ENCODE results near the gene LATS2. TPM values are rescaled to one million over a fixed set of nuclear protein-coding genes. Genes with fewer than 3 reads are reported as not detected.

The LATS2 gene
- total RNA-seq, 4 donors from 2014 or later: 33.0 to 69.6 (median 37.5) TPM

DNA sequence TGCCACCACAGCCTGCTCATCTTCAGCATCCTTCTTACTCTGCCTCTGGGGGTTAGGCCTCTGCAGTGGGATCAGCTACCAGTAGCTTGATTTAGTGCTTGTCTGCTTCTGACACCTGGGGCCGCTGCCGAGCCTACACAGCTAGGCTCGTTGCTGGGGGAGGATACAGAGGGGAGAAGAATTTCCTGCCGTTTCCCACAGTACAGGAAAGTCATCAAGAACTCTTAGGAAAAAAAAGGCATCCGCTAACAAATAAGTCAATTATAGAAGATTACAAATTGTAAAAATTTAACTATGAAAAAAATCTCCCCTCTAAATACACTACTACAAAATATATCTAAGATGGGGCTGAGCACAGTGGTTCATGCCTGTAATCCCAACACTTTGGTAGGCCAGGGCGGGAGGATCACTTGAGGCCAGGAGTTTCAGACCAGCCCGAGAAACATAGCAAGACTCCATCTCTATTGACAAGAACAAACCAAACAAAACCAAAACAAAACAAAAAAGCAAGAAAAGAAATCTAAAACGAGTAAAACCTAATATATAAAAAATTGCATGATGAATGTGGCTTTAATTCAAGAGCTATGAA lies 26.7 kb downstream of the LATS2 start:
- H3K9me3 ChIP-seq: no peaks in the 10 kb centered on the region
- TF ChIP-seq POLR2A (IDR thresholded peaks at IDR 0.05): no peak
- TF ChIP-seq, protein P1, sequence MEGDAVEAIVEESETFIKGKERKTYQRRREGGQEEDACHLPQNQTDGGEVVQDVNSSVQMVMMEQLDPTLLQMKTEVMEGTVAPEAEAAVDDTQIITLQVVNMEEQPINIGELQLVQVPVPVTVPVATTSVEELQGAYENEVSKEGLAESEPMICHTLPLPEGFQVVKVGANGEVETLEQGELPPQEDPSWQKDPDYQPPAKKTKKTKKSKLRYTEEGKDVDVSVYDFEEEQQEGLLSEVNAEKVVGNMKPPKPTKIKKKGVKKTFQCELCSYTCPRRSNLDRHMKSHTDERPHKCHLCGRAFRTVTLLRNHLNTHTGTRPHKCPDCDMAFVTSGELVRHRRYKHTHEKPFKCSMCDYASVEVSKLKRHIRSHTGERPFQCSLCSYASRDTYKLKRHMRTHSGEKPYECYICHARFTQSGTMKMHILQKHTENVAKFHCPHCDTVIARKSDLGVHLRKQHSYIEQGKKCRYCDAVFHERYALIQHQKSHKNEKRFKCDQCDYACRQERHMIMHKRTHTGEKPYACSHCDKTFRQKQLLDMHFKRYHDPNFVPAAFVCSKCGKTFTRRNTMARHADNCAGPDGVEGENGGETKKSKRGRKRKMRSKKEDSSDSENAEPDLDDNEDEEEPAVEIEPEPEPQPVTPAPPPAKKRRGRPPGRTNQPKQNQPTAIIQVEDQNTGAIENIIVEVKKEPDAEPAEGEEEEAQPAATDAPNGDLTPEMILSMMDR (IDR thresholded peaks at IDR 0.05): no peak
- no peaks in the 10 kb centered on the region for H3K27me3 ChIP-seq
- 55 to 66% methylated on average over 8 of the region's 8 CpGs for WGBS, 2 donors
- no peak for DNase-seq
- no peaks in the 10 kb centered on the region for H3K36me3 ChIP-seq
- peak overlapping the region; percentile 80 to 91 (median 88) for H3K27ac ChIP-seq
- no peak overlapping the region for H3K4me3 ChIP-seq (replicated peaks in 1 of 3)
- intact Hi-C loops (cut with DNase I): no loop called here
- H3K4me1 ChIP-seq: peaks cover 66 to 75% of the 10 kb centered on the region in 2 donors

DNA sequence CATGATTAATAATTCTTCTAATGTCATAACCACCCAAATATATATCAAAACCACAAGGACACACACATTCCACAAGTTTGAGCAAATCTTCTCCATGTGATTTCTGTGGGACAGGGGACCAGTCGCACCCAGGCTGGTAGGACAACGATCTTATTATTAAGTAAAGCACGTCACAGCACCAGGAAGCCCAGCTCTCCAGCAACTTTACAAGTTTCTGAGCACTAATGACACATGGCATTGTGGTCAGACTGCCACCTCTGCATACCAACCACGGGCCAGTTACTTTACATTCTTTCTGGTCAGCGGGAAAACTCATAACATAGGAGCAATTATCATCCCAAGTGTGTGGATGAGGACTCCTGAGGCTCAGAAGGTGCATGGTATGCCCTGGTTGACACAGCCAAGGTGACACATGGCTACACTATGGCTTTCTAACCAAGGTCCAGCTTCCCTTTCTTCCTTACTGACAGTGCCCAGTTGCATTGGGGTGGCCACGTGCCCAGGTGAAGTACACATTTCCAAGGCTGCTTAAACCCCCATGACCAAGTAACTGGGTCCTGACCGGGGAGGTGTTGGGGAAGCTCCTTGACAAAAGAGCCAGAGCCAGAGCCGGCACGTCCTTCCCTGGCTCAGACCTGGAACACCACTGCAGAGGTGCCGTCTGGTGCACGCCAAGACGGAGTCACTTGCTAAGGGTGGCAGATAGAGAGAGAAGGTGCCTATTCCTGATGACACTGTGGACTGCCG lies 27.4 kb downstream of the LATS2 start:
- intact Hi-C loops (cut with DNase I): no loop called here
- WGBS, 2 donors: 31 to 59% methylated on average over 7 to 11 of the region's 13 CpGs
- DNase-seq: peak; percentile 71 to 75
- Histone ChIP-seq H3K4me3 (replicated peaks in 1 of 3) (no peak overlapping the region), H3K36me3 (no peaks in the 10 kb centered on the region), H3K4me1 (peaks cover 63 to 71% of the 10 kb centered on the region in 2 donors), H3K27me3 (no peaks in the 10 kb centered on the region), H3K27ac (peak overlapping the region; percentile 80 to 91 (median 88)), H3K9me3 (no peaks in the 10 kb centered on the region)
- peak in 1 of 2 donors; percentile 14 for TF ChIP-seq POLR2A (IDR thresholded peaks at IDR 0.05)
- TF ChIP-seq, protein P1 (IDR thresholded peaks at IDR 0.05): no peak

DNA sequence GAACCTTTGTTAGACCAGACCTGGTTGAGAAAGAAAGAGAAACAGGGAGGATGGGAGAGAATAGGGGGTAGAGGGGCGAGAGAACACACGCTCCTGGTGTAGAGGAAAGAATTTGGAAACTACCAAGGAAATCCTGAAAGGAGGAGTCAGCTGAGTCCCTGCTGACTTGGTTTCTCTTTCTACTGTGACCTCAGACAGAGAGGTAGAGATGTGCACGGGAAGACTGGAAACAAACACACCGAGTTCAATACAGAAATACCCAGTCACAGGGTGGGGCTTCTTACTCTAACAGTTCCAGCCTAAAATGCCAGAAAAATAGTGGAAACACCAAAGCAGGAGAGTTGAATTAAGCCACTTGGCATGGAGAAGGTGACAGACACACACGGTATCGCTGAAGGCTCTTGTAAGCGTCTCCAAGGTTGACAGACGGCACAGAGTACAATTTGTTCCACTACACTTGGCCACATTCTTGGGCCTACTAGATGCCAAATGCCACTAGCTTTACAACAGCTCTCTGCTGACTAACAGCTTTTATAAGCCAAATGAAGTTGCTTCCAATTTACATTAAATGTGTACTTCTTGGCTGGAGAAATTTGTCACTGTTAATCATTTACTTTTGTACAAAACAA lies 28.1 kb downstream of the LATS2 start:
- Histone ChIP-seq H3K27ac (peak overlapping the region; percentile 80 to 91 (median 88)), H3K4me3 (replicated peaks in 1 of 3) (no peak overlapping the region), H3K4me1 (peaks cover 63 to 70% of the 10 kb centered on the region in 2 donors), H3K36me3 (no peaks in the 10 kb centered on the region), H3K9me3 (no peaks in the 10 kb centered on the region), H3K27me3 (no peaks in the 10 kb centered on the region)
- intact Hi-C loops (cut with DNase I): no loop called here
- 26 to 32% methylated on average over 8 of the region's 8 CpGs for WGBS, 2 donors
- DNase-seq: peak; percentile 83 to 85
- peak in 1 of 2 donors; percentile 46 for TF ChIP-seq POLR2A (IDR thresholded peaks at IDR 0.05)
- TF ChIP-seq, protein P1 (IDR thresholded peaks at IDR 0.05): no peak

DNA sequence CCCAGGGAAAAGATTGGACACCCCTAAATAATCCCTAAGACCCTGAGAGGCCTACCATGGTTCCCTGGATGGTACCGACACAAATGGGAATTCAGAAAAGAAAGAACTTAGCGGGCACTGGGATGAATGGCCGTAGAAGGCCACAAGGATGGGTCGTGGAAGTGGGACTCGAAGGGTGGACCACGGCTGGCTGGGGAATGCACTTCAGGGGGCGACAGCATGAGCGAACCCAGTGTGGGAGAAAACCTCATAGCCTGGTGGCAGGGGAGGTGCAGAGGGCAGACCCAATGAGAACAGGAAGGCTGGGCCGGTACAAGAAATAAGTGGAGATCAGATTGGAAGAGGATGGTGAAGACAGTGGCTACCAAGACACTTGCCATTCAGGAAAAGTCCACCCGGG lies 28.7 kb downstream of the LATS2 start:
- TF ChIP-seq POLR2A (IDR thresholded peaks at IDR 0.05): no peak
- TF ChIP-seq, protein P1 (IDR thresholded peaks at IDR 0.05): no peak
- DNase-seq: no peak
- WGBS, 2 donors: 87 to 90% methylated on average over 10 of the region's 10 CpGs
- Histone ChIP-seq H3K4me1 (peaks cover 61 to 63% of the 10 kb centered on the region in 2 donors), H3K4me3 (replicated peaks in 1 of 3) (no peak overlapping the region), H3K9me3 (no peaks in the 10 kb centered on the region), H3K27me3 (no peaks in the 10 kb centered on the region), H3K36me3 (no peaks in the 10 kb centered on the region), H3K27ac (peak overlapping the region; percentile 80 to 88 (median 87))
- intact Hi-C loops (cut with DNase I): no loop called here

Data from thyroid gland (tissue), 4 donors.